Right kidney (tissue), 1 donor: Measurements from ENCODE around the gene CTNND2.
"Not testable (repeated sequence)": the region's sequence is repeated elsewhere in the genome, so short reads cannot be mapped to it uniquely, and the experiment has no call there.

Experiments
- DNase-seq: peaks from one replicate; pipeline ENCODE4 v3.0.0-alpha.2; 2016

The CTNND2 gene

GRCh38 chr5:11449217-11449616 is 455.0 kb downstream of the CTNND2 start:
- no peak for DNase-seq

- DNase-seq = no peak
Measured at GRCh38 chr5:11443831-11444230, 460.4 kb downstream of the CTNND2 start.

DNA sequence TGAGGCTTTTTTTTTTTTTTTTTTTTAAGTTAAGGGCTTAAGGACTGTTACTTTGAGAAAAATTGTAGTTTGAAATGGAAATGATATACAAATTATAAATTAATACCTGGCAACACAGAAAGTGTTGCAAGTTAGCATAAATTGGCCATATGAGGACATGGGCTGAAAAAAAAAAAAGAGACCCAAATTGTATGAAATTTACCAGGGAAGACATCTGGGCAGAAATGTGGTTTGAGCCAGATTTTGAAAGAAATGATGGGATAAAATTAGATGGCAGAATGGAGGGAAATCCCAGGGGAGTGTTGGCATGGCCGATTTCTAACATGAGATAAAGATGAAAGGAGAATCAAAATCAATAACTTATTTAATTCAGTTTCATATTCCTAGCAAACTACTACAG is 472.1 kb downstream of the CTNND2 start:
- DNase-seq = no peak

GRCh38 chr5:11429254-11429653 is 475.0 kb downstream of the CTNND2 start:
- no peak for DNase-seq

GRCh38 chr5:11427569-11427968 is 476.7 kb downstream of the CTNND2 start:
- DNase-seq = no peak

GRCh38 chr5:11426442-11426841 is 477.8 kb downstream of the CTNND2 start:
- no peak for DNase-seq

GRCh38 chr5:11422342-11422741 is 481.9 kb downstream of the CTNND2 start:
- DNase-seq = no peak

DNA sequence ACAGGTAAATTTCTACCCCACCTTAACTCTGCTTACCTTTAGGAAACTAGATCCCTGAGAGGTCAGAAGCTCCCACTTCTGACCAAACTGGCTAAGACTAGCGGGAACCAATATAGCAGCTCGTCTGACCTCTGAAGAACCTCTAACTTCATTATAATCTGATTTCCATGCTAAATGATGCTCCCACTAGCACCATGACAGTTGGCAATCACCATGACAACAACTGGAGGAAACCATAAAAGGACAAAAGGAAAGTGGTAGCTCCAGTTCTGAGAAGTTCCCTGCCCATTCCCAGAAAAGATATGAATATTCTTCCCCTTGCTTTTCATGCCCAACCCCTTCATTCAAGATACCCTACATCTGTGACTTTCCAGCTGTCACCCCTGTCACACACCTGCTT is 483.3 kb downstream of the CTNND2 start:
- no peak for DNase-seq

GRCh38 chr5:11415751-11416150 is 488.5 kb downstream of the CTNND2 start:
- no peak for DNase-seq

DNA sequence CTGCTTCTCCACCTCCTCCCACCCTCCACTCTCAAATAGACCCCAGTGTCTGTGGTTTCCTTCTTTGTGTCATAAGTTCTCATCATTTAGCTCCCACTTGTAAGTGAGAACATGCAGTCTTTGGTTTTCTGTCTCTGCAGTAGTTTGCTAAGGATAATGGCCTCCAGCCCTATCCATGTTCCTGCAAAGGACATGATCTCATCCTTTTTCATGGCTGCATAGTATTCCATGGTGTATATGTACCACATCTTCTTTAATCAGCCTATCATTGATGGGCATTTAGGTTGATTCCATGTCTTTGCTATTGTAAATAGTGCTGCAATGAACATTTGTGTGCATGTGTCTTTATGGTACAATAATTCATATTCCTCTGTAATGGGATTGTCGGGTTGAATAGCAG is 489.5 kb downstream of the CTNND2 start:
- not testable (repeated sequence) for DNase-seq

DNA sequence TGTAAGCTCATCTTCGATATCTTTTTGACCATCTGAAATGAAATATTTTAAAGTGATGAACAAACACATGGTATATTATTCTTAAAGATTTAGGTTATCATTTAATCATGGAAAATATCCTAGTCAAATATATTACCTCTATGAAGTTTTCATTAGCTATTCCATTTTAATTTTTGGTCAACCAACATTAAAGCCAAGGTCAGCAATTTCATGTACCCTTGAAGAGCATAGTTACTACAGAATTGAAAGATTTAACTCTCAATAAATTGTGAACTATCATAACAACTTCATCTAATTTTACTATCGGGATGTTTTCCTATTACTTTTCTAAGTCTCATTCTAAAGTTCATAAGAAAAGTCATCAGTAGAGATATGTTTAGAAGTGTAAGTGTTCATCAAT is 492.6 kb downstream of the CTNND2 start:
- no peak for DNase-seq

DNA sequence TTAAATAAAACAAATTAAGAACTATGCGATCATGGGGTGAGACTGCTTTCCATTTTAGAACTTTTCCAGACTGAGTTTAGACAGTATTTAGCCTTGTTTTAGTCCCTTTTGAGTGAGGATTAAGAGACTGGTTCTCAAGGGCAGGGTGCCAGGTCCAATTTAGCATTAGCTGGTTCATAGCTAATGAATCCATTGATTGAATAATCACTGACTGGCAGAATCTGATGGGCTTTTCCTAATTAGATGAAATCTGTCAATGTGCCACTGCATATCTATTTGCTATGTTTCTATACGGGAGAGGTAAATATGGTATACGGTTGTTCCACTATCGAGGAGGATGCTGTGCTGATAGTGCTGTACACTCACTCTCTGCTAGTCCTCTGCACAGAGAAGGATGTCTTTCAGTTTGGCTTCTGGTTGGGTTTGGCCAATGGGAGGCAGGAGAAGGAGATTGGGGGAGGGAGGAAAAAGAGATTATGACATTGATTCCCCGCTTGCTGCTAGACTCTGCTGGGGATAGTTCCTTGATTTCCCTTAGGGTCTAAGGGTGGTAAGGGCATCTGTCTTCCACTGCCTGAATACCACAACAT is 496.6 kb downstream of the CTNND2 start:
- no peak for DNase-seq

DNA sequence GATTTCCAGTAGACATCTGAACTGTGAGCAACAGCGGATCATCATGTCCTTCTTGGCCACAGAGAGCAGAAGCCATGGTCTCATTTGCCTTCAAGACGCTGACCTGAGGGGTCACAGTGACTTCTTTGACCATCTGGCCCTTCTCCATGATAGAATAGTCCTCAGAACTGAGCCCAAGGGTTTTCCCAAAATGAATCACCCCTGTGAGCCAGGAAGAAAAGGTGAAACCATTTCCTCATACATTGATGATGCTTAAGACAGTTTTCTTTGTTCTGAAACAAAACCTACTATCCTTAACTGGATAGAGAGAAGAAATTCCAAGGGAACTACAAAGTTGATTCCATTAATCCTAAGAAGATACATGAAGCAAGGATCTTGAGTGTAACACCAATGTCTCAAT is 503.9 kb downstream of the CTNND2 start:
- no peak for DNase-seq

DNA sequence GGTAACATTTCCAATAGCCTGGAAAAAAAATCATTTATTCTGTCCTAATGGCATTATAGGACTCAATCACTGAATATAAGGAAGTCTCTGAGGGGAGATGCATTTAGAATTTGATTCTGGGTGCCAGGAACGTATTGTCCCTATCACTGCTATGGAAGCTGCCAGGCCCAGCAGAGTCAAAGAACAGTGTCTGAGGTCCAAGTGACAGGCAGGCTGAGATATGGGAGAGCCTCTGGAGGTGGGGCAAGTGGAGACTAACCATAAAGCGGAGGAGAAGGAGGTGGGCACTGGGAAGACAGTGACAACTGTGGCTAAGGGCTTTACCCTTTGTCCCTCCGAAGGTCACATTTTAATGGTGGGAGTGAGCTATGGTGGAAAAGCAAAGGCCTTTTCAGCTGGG is 505.5 kb downstream of the CTNND2 start:
- no peak for DNase-seq

DNA sequence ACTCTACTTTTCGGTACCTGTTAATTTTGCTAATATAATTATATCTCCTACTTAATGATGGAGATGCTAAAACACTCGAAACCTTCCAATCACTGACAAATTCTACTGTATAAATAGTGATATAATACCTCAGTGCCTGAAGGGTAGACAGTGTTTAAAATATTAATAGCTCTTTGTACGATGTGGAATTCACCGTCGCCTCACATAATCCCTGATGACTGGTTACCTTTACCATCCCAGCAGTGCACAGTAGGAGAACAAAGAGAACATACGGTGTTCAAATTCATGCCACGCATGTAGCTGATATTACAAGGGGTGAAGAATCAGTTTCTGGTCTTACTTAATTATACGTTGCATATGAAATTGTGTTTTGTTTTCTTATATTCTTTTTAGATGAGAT is 506.7 kb downstream of the CTNND2 start:
- DNase-seq = no peak

DNA sequence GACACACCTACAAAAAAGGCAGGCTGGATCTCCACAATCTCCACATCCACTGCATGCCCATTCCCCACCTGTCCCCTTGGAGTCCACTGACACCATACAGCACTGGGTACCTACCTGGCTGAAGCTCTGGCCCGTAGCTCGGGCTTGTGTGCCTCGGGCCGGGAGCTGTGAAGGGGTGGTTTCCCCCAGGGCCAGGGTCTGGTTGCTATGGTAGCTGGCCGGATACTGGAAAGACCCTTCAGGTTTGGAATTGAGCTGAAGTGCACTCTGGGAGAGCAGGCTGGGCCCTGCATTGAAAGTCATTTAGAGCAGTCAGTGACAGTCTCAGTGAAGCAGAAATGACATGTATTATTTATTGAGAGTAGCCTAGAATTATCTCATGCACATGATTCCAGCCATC is 507.3 kb downstream of the CTNND2 start:
- DNase-seq = no peak

DNA sequence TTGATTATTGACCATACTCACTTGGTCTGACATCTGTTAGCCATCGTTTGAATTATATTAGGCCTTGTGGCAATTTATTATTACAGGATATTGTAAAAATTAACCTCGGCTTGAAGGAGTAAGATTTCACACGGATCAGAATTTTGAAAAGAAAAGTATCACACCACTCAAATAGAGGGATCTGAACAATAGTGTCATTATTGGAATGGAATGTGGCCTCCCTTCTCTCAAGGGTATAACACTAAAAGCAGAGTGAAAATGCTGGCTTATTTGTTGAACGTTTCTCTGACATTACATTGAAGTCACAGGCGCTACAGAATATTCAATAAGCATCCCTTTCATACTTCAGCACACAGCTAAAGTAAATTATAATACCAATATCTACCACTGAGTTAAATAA is 509.3 kb downstream of the CTNND2 start:
- DNase-seq = no peak

- no peak for DNase-seq
Measured at GRCh38 chr5:11390291-11390767, 513.9 kb downstream of the CTNND2 start.

GRCh38 chr5:11387382-11387781 is 516.9 kb downstream of the CTNND2 start:
- DNase-seq = no peak

- DNase-seq = no peak
Measured at GRCh38 chr5:11386398-11386797, 517.8 kb downstream of the CTNND2 start.

DNA sequence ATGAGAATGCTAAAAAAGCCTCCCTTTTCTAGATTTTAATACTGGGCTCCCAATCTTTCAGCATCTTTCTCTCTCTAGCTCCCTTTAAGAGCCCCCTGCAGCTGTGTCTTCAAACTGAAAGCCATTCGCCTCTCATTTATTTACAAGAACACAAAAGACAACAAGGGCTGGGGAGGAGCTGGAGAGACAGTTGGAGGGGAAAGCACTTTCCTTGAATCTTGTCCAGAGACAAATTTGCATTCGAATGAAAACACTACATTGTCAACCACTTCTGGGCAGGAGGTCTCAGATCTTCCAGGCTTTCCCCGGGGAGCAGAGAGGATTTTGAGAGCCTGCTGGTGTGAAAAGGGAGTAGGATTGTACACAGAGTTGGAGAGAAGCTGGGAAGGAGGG is 518.3 kb downstream of the CTNND2 start:
- no peak for DNase-seq

GRCh38 chr5:11385251-11385900 is 518.9 kb downstream of the CTNND2 start:
- DNase-seq = peak; percentile 31

DNA sequence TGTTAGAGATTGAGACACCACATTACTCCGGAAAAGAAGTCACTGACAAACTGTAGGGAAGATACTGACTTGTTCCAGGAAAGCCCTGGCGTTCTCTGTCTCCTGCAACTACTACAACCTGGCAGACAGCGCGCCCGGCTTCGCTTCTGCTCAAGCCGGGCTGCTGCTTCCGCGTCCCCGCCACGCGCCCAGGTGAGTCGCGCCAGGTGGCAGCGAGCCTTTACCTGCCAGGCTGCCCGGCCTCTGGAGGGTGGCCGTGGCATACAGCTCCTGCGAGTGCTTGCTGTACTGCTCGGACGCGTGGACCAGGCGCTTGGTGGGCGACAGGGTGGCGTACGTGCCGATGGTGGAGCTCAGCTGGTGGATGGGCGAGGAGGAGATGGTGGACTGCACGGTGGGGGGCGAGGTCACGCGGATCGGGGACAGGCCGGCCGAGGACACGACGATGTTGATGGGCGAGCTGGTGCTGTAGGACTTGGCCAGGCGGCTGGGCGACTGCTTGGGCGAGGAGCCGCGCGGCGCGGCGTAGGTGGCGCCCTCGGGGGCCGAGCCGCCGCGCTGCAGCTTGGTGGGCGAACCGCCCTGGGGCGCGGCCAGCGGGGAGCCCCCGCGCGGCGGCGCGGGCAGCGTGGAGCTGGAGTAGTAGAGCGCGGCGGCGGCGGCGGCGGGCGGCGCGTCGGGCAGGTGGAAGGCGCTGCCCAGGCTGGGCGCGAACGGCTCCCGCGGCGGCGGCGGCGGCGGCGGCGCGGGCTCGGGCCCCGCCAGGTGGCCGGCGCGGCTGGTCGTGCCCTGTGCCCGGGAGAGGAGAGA is 519.6 kb downstream of the CTNND2 start:
- DNase-seq = peak; percentile 71
